Measurements from ENCODE around the gene CCDC146.
A peak's percentile ranks its signal among the peaks of the same experiment; 100 is the strongest.
"Not testable (repeated sequence)": the region's sequence is repeated elsewhere in the genome, so short reads cannot be mapped to it uniquely, and the experiment has no call there.

CCDC146 gene

GRCh38 chr7:77248154-77248553 is 125.7 kb downstream of the CCDC146 start:
- no peak for DNase-seq

- DNase-seq: no peak
These were observed 130.1 kb downstream of the CCDC146 start for GRCh38 chr7:77252506-77252905.

GRCh38 chr7:77253151-77253550 is 130.7 kb downstream of the CCDC146 start:
- DNase-seq: no peak

- no peak for DNase-seq
These were observed 132.0 kb downstream of the CCDC146 start for GRCh38 chr7:77254429-77254828.

GRCh38 chr7:77254915-77255314 is 132.5 kb downstream of the CCDC146 start:
- no peak for DNase-seq

- DNase-seq: no peak
These were observed 135.6 kb downstream of the CCDC146 start for GRCh38 chr7:77258014-77258413.

- DNase-seq: no peak
These were observed 136.2 kb downstream of the CCDC146 start for GRCh38 chr7:77258593-77258992.

GRCh38 chr7:77262316-77262715 is 139.9 kb downstream of the CCDC146 start:
- DNase-seq: no peak

- DNase-seq: no peak
These were observed 143.3 kb downstream of the CCDC146 start for GRCh38 chr7:77265666-77266065.

- no peak for DNase-seq
These were observed 143.9 kb downstream of the CCDC146 start for GRCh38 chr7:77266291-77266794.

- no peak for DNase-seq
These were observed 147.1 kb downstream of the CCDC146 start for GRCh38 chr7:77269360-77270093.

GRCh38 chr7:77270094-77270480 is 147.7 kb downstream of the CCDC146 start:
- DNase-seq: no peak

GRCh38 chr7:77271766-77272165 is 149.4 kb downstream of the CCDC146 start:
- DNase-seq: no peak

- DNase-seq: not testable (repeated sequence)
These were observed 153.2 kb downstream of the CCDC146 start for GRCh38 chr7:77275663-77276062.

- no peak for DNase-seq
These were observed 153.7 kb downstream of the CCDC146 start for GRCh38 chr7:77276120-77276519.

GRCh38 chr7:77281780-77282478 is 159.5 kb downstream of the CCDC146 start:
- peak; percentile 59 for DNase-seq

GRCh38 chr7:77282897-77283296 is 160.5 kb downstream of the CCDC146 start:
- no peak for DNase-seq

GRCh38 chr7:77284005-77284404 is 161.6 kb downstream of the CCDC146 start:
- no peak for DNase-seq

GRCh38 chr7:77284616-77285015 is 162.2 kb downstream of the CCDC146 start:
- no peak for DNase-seq

GRCh38 chr7:77288676-77289320 is 166.4 kb downstream of the CCDC146 start:
- DNase-seq: no peak

GRCh38 chr7:77289387-77289786 is 167.0 kb downstream of the CCDC146 start:
- DNase-seq: no peak

- no peak for DNase-seq
These were observed 168.0 kb downstream of the CCDC146 start for GRCh38 chr7:77290425-77290824.

GRCh38 chr7:77293046-77293445 is 170.6 kb downstream of the CCDC146 start:
- no peak for DNase-seq

GRCh38 chr7:77295549-77295948 is 173.1 kb downstream of the CCDC146 start:
- no peak for DNase-seq
